ENCODE measurements around the gene OPCML.

DNA sequence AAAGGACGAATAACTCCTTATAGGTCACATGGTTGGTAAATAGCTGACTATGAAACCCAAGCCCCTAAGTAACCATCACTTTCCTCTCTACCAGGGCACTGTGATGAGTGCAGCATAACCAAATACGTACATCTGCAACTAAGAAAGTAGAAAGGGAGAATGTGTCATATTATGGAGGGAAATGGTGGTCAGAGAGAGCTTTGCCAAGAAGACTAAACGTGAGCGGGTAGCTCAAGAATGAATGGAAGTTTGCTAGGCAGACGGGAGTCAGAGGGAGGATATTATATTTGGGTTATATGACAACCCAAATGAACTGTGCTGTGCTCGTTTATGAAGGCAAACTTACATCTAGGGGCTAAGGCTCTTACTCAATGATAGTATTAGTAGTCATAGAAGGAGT is 537.3 kb downstream of the OPCML start:
- TF ChIP-seq, protein P1, sequence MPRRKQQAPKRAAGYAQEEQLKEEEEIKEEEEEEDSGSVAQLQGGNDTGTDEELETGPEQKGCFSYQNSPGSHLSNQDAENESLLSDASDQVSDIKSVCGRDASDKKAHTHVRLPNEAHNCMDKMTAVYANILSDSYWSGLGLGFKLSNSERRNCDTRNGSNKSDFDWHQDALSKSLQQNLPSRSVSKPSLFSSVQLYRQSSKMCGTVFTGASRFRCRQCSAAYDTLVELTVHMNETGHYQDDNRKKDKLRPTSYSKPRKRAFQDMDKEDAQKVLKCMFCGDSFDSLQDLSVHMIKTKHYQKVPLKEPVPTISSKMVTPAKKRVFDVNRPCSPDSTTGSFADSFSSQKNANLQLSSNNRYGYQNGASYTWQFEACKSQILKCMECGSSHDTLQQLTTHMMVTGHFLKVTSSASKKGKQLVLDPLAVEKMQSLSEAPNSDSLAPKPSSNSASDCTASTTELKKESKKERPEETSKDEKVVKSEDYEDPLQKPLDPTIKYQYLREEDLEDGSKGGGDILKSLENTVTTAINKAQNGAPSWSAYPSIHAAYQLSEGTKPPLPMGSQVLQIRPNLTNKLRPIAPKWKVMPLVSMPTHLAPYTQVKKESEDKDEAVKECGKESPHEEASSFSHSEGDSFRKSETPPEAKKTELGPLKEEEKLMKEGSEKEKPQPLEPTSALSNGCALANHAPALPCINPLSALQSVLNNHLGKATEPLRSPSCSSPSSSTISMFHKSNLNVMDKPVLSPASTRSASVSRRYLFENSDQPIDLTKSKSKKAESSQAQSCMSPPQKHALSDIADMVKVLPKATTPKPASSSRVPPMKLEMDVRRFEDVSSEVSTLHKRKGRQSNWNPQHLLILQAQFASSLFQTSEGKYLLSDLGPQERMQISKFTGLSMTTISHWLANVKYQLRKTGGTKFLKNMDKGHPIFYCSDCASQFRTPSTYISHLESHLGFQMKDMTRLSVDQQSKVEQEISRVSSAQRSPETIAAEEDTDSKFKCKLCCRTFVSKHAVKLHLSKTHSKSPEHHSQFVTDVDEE (CRISPR knock-in tag; IDR thresholded peaks at IDR 0.05): no peak
- no peak for TF ChIP-seq OSR1 (CRISPR knock-in tag; IDR thresholded peaks at IDR 0.05)
- no peak for TF ChIP-seq ZNF565 (CRISPR knock-in tag; conservative IDR thresholded peaks at IDR 0.05; ENCODE audit: low read depth)
- no peak for TF ChIP-seq ARNTL (CRISPR knock-in tag; IDR thresholded peaks at IDR 0.05; ENCODE audit: borderline replicate concordance, low read depth)
- TF ChIP-seq ZFP3 (CRISPR knock-in tag; IDR thresholded peaks at IDR 0.05): no peak
- no peak for TF ChIP-seq ZNF70 (CRISPR knock-in tag; IDR thresholded peaks at IDR 0.05)
- TF ChIP-seq ZNF8 (CRISPR knock-in tag; IDR thresholded peaks at IDR 0.05): no peak
- TF ChIP-seq, protein P2, sequence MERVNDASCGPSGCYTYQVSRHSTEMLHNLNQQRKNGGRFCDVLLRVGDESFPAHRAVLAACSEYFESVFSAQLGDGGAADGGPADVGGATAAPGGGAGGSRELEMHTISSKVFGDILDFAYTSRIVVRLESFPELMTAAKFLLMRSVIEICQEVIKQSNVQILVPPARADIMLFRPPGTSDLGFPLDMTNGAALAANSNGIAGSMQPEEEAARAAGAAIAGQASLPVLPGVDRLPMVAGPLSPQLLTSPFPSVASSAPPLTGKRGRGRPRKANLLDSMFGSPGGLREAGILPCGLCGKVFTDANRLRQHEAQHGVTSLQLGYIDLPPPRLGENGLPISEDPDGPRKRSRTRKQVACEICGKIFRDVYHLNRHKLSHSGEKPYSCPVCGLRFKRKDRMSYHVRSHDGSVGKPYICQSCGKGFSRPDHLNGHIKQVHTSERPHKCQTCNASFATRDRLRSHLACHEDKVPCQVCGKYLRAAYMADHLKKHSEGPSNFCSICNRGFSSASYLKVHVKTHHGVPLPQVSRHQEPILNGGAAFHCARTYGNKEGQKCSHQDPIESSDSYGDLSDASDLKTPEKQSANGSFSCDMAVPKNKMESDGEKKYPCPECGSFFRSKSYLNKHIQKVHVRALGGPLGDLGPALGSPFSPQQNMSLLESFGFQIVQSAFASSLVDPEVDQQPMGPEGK (CRISPR knock-in tag; IDR thresholded peaks at IDR 0.05; ENCODE audit: borderline replicate concordance): no peak
- no peak for TF ChIP-seq PPARA (CRISPR knock-in tag; IDR thresholded peaks at IDR 0.05; ENCODE audit: borderline replicate concordance)
- TF ChIP-seq, protein P3, sequence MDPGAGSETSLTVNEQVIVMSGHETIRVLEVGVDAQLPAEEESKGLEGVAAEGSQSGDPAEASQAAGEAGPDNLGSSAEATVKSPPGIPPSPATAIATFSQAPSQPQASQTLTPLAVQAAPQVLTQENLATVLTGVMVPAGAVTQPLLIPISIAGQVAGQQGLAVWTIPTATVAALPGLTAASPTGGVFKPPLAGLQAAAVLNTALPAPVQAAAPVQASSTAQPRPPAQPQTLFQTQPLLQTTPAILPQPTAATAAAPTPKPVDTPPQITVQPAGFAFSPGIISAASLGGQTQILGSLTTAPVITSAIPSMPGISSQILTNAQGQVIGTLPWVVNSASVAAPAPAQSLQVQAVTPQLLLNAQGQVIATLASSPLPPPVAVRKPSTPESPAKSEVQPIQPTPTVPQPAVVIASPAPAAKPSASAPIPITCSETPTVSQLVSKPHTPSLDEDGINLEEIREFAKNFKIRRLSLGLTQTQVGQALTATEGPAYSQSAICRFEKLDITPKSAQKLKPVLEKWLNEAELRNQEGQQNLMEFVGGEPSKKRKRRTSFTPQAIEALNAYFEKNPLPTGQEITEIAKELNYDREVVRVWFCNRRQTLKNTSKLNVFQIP (CRISPR knock-in tag; IDR thresholded peaks at IDR 0.05; ENCODE audit: borderline replicate concordance, low read depth): no peak
- TF ChIP-seq, protein P4, sequence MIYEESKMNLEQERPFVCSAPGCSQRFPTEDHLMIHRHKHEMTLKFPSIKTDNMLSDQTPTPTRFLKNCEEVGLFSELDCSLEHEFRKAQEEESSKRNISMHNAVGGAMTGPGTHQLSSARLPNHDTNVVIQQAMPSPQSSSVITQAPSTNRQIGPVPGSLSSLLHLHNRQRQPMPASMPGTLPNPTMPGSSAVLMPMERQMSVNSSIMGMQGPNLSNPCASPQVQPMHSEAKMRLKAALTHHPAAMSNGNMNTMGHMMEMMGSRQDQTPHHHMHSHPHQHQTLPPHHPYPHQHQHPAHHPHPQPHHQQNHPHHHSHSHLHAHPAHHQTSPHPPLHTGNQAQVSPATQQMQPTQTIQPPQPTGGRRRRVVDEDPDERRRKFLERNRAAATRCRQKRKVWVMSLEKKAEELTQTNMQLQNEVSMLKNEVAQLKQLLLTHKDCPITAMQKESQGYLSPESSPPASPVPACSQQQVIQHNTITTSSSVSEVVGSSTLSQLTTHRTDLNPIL (CRISPR knock-in tag; IDR thresholded peaks at IDR 0.05; ENCODE audit: low read depth): no peak

Measured in SK-N-SH treated with all-trans-retinoic acid at 6 μM for 48 hours (cell line).